HG02840 (cell line): ENCODE results near the gene PLEKHA8.
"Not testable (repeated sequence)": the region's sequence is repeated elsewhere in the genome, so short reads cannot be mapped to it uniquely, and the experiment has no call there.

Source experiments
- ATAC-seq: cut with Tn5 transposase; IDR thresholded peaks from one replicate; pipeline ENCODE4 v1.9.1; 2021; ENCODE audit warnings: mild to moderate bottlenecking, moderate library complexity, moderate number of reproducible peaks; ENCODE audit not compliant: unreplicated experiment, low FRiP score

PLEKHA8 gene

GRCh38 chr7:30091987-30092386 lies 63.8 kb downstream of the PLEKHA8 start:
- ATAC-seq: no peak

DNA sequence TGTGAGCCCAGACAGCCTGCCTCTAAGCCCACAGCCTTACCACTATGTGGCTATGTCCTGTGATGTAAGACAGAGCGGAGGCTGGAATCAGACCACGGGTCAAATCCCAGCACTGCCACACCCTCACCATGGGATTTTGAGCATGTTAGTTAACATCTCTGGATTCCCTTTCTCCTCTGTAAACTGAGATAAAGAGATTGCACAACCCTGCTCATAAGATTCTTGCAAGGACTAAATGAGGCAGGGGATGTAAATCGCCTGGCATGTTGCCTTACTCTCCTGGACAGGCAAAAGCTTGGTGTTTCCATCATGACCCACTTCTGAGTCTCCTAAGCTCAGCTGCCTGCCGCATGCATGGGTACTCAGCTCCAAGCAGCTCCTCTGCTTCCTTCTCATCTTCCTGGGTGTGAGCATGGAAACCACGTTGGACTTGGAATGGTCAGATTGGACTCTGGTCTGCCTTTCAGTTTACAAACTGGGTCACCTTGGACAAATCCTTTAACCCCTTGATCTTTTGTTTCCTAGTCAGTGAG lies 65.3 kb downstream of the PLEKHA8 start:
- ATAC-seq: no peak

DNA sequence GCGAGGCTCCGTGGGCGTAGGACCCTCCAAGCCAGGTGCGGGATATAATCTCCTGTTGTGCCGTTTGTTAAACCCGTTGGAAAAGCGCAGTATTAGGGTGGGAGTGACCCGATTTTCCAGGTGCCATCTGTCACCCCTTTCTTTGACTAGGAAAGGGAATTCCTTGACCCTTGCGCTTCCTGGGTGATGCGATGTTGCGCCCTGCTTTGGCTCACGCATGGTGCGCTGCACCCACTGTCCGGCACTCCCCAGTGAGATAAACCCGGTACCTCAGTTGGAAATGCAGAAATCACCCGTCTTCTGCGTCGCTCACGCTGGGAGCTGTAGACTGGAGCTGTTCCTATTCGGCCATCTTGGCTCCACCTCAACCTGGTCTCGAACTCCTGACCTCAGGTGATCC lies 70.4 kb downstream of the PLEKHA8 start:
- not testable (repeated sequence) for ATAC-seq

DNA sequence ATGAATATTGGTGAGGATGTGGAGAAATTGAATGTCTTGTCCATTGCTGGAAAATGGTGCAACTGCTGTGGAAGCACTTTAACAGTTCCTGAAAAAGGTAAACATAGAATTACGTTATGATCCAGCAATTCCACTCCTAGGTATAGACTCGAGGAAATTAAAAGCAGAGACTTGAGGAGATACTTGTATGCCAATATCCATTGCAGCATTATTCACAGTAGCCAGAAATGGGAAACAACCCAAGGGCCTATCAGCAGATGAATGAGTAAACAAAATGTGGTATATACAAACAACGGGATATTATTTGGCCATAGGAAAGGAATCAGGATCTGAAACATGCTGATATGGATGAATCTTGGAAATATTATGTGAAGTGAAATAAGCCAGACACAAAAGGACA lies 74.1 kb downstream of the PLEKHA8 start:
- no peak for ATAC-seq

DNA sequence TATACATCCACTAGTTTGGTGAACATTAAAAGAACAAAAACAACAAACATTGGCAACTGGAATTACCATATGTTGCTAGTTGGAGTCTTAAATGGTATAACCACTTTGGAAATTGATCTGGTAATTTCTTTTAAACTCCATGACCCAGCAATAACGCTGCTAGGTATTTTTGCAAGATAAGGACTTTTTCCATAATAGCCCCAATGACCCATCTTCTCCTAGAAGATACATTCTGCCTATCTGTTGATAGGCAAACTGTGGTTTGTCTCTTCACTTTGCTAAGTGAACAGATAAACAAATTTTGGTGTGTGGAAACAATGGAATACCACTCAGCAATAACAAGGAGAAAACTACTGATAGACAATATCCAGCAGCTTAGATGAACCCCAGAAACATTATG lies 75.9 kb downstream of the PLEKHA8 start:
- ATAC-seq: no peak

GRCh38 chr7:30112103-30112713 lies 84.0 kb downstream of the PLEKHA8 start:
- ATAC-seq: no peak

GRCh38 chr7:30113144-30113543 lies 84.9 kb downstream of the PLEKHA8 start:
- no peak for ATAC-seq

DNA sequence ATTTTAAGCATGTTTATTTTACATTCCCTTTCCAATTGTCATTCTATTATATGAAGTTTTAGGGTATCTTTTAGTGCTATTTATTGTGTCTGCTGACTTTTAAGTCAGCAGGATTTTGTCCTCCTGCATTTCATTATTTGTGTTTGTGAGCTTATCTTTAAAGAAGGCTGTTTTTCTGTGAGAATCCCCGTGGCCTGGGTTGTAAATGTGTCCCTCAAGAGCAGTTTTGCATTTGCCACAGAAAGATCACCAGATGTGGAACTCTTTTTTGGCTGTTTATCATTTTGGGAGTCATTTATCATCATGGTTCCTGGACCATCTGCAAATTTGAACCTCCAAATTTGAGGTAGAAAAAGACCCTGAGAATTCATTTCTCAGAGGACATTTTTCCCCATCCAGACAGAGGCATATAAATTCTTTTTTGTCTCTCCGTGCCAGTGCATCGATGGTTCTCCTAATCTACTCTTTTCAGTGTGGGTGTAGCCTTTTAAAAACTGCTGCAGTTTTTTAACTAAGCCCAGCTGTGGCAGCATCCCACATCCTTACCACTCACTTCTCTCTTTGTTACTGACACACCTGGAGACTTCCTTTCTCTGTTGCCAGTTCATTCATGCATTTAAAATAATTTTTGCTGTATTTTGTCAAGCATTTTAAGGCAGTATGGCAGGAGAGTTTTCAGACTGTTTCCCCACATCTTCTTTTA lies 86.5 kb downstream of the PLEKHA8 start:
- ATAC-seq: no peak

DNA sequence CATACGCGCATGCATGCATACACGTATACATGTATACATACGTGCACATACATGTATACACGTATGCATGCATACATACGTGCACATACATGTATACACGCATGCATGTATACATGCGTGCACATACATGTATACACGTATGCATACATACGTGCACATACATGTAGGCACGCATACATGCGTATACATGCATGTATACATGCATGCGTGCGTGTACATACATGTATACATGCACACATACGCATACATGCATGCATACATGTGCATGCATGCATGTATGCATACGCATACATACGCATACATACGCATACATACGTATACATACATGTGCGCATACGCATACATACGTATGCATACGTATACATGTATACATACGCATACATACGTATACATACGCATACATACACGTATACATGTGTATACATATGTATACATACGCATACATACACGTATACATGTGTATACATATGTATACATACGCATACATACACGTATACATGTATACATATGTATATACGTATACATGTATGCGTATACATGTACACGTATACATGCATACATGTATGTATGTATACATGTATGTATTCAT lies 87.6 kb downstream of the PLEKHA8 start:
- ATAC-seq: no peak

GRCh38 chr7:30116771-30117170 lies 88.6 kb downstream of the PLEKHA8 start:
- no peak for ATAC-seq

DNA sequence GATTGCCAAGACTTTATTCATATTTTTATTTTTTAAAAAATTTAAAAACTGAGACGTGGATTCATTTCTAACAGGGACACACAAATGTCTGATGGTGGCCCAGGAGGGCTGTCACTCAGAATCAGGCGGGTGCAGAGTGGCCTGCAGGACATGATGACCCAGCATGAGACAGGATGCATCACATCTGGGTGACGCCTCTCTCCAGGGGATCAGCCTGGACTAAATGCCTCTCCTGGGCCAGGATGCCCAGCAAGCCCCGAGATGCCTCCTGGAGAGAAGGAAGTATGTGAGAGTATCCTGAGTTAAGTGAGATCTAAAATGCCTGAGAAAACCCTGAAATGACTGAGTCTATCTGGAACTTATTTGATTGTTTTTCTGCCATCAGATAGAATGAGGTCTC lies 89.7 kb downstream of the PLEKHA8 start:
- no peak for ATAC-seq

DNA sequence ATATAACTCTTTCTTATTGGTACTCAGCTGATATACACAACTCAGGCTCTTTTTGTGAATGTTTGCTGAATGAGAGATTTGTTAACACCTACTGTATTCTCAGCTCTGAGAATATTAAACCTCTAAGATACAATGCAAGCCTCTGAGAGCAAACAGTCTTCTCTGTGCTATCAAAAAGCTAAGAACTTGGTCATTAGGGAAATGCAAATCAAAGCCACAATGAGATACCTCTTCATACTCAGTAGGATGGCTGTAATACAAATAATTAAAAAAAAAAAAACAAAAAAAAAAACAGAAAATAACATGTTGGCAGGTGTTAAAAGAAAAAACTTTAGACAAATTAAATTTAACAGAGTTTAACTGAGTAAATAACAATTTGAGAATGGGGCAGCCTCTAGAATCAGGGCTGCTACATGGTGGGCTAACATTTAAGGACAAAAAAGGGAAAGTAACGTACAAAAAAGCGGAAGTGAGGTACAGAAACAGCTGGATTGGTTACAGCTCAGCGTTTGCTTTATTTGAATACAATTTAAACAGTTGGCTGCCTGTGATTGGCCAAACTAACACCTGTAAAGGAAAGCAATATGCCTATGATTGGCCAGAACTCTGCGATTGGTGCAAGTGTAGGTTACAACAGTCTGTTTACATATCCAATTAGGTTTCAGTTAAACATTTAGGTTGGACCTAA lies 91.8 kb downstream of the PLEKHA8 start:
- no peak for ATAC-seq

DNA sequence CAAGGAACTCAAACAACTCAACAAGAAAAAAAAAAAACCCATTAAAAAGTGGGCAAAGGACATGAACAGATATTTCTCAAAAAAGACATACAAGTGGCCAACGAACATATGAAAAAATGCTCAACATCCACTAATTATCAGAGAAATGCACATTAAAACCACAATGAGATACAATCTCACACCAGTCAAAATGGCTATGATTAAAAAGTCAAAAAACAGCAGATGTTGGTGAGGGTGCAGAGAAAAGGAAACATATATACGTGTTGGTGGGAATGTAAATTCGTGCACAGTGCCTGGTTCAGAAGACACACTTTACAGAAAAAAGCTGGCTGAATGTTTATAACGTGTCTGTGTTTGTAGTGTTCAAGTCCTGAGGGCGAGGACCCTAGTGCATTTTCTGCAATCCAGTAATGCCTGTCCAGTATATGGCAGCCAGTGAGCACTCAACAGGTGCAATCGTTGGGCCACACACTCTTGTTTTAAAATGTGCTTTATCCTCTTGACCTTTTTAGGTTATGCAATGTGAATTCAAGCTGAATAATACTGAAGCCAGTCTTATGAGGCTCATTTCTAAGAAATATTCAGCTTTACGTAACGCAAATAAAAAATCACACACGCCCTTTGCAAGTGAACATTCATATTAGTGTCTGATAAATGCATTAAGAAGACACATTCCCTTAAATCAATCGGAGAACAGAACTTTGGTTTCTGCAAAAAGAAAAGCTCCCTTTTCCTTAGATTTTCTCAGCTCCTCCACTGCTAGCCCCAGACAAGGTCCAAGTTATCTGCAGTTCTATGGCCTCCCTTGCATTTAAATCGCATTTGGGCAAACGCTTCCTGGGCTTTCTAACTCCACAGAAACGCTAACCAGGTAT lies 105.8 kb downstream of the PLEKHA8 start:
- ATAC-seq: no peak

- ATAC-seq: peak; percentile 89
Measured at GRCh38 chr7:30134611-30135300, 106.5 kb downstream of the PLEKHA8 start, which contains the start of gene MTURN. MTURN (plus strand) TSS chr7:30134986; CDS start chr7:30135137, 151 bp downstream.

DNA sequence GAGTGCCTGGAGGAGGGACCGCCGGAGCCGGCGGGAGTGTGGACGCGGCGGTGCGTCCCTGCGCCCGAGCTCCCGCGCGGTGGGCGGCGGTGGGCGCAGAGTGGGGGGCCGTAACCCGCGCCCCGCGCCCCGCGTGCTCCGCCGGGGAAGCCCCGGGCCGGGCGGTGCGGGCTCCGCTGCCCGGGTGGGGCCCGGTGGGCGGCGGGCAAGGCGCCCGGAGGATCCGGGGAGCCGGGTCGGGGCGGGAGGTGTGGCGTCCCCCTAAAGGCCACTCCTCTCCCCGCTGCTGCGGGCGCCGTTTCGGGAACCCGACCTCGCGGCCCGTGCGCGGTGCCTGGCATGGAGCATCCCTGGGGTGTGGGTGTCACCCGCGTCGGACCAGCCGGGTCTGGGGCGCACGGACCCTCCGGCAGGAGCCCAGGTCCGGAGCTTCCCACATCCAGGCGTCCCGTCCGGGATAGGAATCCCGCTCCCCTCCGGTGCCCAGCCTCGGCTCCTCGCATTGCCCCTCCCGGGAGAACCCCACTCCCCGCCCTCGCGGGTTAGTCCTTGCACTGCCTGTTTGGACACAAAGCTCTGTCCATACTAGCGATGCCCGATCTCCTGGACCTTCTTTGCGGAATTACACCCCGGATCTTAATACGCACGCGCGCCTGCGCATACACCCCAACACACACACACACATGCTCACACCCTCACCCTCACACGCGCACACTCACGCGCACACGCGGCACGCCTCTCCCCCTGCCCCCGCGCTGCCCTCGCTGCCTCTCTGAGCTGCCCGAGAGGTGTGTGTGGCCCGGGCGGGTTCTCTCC lies 107.3 kb downstream of the PLEKHA8 start:
- ATAC-seq: peak; percentile 16

DNA sequence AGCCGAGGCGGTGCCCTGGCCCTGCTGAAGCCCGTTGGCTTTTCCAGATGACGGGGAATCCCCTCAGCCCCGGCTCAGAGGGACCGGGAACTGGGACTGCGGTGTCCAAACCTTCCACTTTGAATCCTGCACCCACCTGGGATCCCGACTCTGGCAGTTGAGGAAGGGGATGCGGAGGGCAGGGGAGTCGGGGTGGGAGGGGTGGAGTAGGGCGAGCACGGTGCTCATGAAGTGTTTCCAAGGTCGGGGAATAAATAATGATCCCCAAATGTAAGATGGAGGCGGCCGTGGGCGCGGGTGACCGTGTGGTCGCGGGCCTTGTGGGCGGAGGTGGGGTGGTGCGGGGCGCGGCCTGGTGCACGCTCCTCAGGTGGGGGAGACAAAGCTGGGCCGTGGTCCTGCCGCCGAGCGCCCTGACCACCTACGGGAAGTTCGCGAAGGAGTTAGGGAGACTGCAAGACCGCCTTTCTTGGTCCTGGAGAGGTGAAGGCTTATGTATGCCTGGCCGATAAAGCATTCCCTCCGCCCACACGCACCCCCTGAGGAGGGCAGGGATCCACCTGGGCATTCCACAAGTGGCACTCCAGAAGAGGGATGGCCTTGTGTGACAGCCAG lies 108.0 kb downstream of the PLEKHA8 start:
- no peak for ATAC-seq

- ATAC-seq: no peak
Measured at GRCh38 chr7:30136743-30137485, 108.7 kb downstream of the PLEKHA8 start.
